ENCODE results near the gene ZPR1.

ZPR1 gene

GRCh38 chr11:116792869-116793771 is 5.3 kb upstream of the ZPR1 start:
- DNase-seq (ENCODE audit: low read depth in 2 of 2), result no peak

DNA sequence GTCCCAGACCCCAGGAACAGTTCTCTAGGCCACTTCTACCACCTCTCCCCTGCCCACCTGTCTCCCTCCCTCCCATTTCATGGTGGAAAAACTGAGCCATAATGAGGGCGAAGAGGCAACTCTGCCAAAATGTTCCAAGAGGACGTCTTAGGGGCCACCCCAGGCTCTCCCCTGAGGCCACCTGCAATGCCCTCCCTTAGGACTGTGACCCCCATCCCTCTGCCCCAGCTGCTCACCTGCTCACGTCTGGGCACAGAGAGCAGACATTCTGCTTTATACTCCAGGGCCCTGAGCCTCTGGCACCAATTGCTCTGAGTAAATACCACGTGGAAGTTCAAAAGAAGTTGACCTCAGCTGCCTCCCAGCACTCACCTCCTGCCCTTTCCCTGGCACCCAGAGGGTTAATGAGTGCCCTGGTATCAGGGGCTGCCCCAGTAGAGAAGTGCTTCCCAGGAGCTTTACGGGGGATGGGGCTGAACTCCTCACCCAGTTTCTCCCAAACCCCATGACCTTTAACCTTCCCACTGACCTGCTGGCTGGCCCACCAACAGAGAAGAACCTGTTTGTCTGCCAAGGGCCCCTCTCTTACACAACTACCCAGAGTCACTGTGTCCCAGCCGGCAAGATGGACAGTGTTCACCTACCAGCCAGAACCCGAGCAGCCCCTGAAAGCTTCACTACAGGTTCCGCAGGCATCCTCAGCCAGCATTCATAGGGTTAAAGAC is 4.5 kb upstream of the ZPR1 start:
- DNase-seq (ENCODE audit: low read depth in 2 of 2), result no peak

DNA sequence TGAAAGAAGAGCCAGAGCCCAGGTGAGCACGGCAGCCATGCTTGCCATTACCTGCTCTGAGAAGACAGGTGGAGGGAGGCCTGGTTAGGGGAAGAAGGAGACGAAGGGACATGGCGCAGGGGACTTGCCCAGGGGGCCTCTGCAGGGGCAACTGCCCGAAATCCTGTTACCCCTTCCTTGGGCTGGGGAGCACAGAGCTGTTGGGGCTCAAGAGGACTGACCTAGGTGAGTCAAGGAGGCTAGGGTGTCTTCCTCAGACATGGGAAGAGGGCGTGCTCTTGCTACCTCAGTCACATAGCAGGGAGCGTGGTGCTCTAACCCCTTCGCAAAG is 4.0 kb upstream of the ZPR1 start, which contains the start of gene APOA5:
Gene APOA5 (minus strand): TSS at position 67 of the 331 bp plus-strand sequence. CDS start 19 bp downstream, at position 48.
- no peak for DNase-seq (ENCODE audit: low read depth in 2 of 2)

DNA sequence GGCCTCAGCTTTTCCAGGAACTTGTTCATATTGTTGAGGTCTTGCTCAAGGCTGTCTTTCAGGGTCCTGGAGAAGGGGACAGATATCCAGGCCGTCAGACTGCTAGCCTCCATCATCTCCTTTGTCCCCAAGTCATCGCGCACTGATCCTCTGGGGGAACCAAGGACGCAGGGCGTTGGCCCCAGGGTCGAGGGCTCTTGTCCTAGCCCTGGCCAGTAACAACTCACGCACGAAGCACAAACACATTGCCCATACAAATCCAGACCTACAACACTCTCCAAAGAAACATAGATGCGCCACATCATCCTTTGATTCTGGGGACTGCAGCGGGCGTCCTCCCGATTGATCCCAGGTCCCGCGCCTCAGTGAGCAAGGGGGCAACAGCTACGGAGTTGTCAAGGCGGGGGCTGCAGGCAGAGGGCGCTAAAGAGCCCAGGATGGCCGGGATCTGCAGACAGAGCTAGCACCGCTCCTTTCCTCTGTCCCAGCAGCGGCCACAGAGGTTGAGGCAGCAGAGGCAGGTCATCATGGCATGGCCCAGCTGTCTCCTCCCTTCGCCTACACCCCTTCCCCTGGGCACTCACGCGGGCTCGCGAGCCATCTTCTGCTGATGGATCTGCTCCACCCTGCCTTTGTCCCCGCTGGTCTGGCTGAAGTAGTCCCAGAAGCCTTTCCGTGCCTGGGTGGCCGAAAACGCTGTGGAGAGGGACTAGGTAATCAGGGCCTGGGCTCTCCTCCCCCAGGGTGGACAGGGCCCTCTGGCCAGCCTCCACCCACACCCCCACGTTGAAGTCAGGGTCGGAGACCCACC is 3.4 kb upstream of the ZPR1 start:
- DNase-seq (ENCODE audit: low read depth in 2 of 2), result peak; percentile 70 to 73

DNA sequence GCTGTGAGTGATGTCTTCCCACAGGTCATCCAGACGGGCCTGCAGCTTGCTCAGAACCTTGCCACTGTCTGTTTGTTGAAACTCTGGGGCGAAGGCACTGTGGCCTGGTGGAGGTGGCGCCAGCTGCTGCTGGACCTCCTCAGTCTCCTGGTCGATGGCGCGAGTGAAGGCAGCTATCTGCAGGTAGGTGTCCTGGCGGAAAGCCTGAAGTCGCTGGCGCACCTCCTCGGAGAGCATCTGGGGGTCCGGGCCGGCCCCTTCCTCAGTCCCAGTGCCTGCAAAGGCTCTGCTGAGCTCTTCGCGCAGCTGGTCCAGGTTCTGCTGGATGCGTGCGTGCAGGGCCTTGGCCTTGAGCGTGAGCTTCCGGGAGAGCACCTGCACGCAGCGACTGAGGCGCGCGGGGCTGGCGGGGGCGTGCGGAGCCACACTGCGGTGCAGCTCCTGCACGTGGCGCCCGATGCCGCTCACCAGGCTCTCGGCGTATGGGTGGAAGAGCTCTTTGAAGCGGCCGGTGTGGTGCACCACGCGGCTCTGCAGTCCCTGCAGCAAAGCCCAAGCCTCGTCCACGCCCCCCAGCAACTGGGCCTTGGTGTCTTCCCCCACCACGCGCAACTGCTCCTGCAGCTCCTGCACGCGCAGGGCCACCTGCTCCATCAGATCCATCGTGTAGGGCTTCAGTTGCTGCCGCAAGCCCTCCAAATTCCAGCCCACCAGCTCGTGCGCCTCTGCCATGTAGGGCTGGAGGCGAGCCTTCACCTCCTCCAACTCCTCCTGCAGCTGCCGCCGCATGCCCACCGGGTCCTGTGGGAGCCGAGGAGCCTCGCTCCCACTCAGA is 2.6 kb upstream of the ZPR1 start:
- no peak for DNase-seq (ENCODE audit: low read depth in 2 of 2)

DNA sequence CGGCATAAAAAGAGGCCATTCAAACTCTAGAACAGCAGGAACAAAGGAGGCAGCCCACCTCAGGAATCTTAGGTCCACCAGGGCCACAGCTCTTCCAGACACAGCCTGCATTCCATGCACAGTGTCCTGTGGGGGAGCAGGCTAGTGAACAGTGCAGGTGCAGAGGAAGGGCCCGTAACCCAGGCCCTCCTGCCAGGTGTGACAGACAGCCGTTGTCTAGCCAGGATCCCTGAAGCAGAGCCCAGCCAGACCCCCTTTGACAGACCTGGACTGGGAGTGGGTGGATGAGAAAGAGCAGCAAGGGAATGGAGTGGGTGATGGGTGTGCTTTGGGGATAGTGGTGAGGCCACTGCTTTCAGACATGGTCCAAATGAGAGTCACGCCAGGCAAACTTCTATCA is 1.2 kb upstream of the ZPR1 start:
- no peak for DNase-seq (ENCODE audit: low read depth in 2 of 2)

GRCh38 chr11:116788534-116788933 is 711 bp upstream of the ZPR1 start:
- DNase-seq (ENCODE audit: low read depth in 2 of 2), result no peak

DNA sequence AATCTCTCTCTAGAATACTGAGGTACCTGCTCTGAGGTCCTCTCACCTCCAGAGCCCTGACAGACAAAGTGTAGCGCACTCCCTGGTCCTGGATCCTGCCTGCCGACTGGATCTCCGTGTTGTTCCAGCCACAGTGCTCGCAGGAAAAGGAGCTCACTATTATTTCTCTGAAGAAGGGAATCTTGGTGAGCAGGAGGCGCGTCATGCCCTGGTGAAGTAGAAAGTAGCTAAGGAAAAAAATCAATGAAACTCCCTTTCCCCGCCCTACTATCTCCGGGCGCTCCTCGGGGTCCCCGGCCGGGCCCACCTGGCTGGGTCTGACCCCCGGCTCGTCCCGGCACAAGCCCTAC is 412 bp downstream of the ZPR1 start:
- no peak for DNase-seq (ENCODE audit: low read depth in 2 of 2)

GRCh38 chr11:116786966-116787365 is 857 bp downstream of the ZPR1 start:
- DNase-seq (ENCODE audit: low read depth in 2 of 2), result no peak

DNA sequence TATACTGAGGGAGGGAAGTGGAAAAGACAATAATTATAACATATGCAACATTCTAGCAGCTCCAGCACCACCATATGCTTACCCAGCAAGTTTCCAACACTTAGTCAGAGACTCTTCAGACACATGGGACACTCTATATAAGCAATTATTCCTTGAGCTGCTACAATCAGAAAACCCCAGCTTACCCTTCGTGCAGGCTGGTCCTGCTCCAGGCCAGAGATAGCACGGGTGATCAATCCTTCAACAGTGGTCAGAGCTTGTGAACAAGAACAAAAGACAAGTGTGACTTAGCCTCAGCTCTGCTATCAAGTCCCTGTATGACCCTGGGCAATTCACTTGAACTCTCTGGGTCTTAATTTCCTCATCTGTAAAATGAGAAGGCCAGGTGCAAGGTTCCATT is 1.5 kb downstream of the ZPR1 start:
- no peak for DNase-seq (ENCODE audit: low read depth in 2 of 2)

DNA sequence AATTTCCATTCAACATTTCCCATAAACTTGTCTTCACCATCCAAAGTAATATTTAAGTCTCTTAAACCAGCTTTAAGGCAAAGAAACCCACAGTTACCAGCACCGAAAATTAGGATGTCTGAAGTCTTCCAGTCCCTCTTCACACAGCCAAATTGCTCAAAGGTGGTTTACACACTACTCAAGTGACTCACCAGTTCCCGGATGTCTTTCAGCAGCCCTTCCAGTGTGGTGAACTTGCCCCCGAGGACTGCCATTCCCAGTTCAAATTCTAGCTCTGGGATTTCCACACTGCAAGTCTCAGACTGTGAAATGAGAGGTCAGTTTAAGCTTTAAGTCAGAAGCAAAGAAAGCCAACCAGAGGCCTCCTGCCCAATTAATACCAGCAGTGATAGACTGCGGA is 5.1 kb downstream of the ZPR1 start:
- DNase-seq (ENCODE audit: low read depth in 2 of 2), result no peak

DNA sequence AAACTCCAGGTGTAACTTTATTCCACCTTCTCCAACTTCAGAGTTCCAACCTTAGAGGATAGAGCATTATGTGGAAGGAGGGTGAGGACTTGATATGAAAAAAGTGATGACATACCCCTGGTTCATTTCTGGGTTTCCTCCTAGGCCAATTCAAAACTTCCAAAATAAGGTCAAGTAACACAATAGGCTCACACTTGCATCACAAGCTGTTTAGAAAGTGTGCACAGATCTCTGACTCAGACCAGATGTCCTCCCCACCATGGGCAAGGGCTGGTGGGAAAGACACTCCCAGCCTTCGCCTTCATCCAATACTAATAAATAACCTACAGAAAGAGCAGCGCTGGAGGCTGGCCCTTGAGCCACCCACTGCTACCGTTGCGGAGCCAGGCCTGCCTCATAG is 9.3 kb downstream of the ZPR1 start:
- DNase-seq (ENCODE audit: low read depth in 2 of 2), result no peak

DNA sequence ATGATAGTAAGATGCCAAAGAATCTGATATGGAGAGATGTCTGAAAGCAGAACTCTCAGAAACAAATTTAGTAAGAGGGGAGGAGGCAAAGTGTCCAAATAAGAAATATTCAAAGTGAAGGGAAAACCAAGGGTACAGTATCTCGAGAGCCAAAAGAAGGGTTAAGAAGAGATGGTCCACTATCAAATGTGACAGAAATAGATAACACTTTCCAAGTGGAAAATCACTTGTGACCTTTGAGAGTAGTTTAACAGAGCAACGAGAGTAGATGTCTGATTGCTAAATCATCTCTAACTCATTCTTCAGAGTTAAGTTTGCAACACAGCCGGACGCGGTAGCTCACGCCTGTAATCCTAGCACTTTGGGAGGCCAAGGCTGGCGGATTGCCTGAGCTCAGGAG is 10.8 kb downstream of the ZPR1 start:
- no peak for DNase-seq (ENCODE audit: low read depth in 2 of 2)

DNA sequence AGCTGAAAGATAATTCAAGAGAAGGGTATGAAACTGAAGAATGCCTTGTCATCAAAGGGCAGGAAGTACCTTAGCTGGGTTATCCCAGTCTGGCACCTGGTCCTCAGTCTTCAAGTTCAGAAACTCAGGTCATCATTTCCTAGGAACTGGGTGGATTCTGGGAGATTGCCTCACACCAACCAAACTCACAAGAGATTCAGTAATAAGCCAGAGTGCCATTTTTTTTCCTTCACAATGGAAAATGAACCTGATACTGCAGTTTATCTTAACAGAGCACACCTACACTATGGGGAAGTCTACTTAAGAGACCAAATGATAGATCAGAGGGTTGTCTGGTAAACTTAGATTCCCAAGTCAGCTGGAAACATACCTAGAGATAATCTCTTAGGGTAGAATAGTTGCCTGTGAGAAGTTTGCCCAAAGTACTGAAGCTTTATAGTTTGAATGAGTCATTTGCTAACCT is 11.3 kb downstream of the ZPR1 start:
- DNase-seq (ENCODE audit: low read depth in 2 of 2), result no peak

GRCh38 chr11:116775975-116776374 is 11.8 kb downstream of the ZPR1 start:
- DNase-seq (ENCODE audit: low read depth in 2 of 2), result no peak

GRCh38 chr11:116774661-116775060 is 13.2 kb downstream of the ZPR1 start:
- DNase-seq (ENCODE audit: low read depth in 2 of 2), result no peak

GRCh38 chr11:116773203-116774097 is 14.4 kb downstream of the ZPR1 start:
- no peak for DNase-seq (ENCODE audit: low read depth in 2 of 2)

DNA sequence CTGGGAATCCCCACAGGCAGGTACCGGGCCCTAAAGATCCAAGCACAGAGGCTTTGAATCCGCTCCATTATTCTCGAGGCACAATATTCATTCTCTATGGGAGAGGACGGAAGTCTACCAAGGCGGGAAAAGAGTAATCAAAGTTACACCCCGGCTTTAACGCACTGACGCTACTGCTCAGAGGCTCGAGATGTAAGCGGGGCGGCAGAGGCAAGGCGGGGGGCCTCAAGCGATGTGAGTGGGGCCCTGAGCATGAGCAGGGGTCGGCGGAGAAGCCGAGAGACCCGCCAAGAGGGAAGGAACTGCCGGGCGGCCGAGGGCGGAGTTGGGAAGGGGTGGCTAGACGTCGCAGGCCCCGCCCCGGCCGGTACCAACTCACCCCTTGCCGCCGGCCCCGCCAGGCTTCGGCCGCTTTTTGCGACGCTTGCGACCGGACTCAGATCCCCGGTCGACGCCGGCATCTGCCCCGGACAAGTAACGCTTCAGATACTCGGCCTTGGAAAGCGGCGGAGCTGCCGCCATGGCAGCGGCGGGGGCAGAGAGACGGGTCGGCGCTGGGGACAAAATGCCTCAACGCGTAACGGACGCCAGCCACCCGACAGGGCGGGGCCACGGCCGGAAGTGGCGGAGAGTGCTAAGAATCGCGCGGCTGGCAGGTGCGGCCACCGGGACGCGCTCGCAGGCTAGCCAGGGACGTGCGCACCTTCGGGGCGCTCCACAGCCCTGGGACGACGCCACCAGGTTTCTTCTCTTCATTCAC is 15.2 kb downstream of the ZPR1 start, which contains the start of gene BUD13:
Gene BUD13 (minus strand): TSS at position 545 of the 760 bp plus-strand sequence. CDS start 23 bp downstream, at position 522.
- peak; percentile 93 to 95 for DNase-seq (ENCODE audit: low read depth in 2 of 2)

GRCh38 chr11:116771935-116772334 is 15.9 kb downstream of the ZPR1 start:
- no peak for DNase-seq (ENCODE audit: low read depth in 2 of 2)
